Epidermal melanocyte (primary cell): ENCODE data around the gene CNTNAP5.

Source experiments
- DNase-seq: peaks from one replicate; pipeline ENCODE4 v3.0.0; 2011; ENCODE audit warnings: low spot score; ENCODE audit not compliant: insufficient read length

The CNTNAP5 gene

GRCh38 chr2:124607679-124608078 is 582.6 kb downstream of the CNTNAP5 start:
- no peak for DNase-seq

GRCh38 chr2:124609667-124610066 is 584.6 kb downstream of the CNTNAP5 start:
- no peak for DNase-seq

- no peak for DNase-seq
Observed at GRCh38 chr2:124610141-124610540, 585.1 kb downstream of the CNTNAP5 start.

GRCh38 chr2:124610866-124611265 is 585.8 kb downstream of the CNTNAP5 start:
- no peak for DNase-seq

- DNase-seq, result no peak
Observed at GRCh38 chr2:124623560-124623959, 598.5 kb downstream of the CNTNAP5 start.

DNA sequence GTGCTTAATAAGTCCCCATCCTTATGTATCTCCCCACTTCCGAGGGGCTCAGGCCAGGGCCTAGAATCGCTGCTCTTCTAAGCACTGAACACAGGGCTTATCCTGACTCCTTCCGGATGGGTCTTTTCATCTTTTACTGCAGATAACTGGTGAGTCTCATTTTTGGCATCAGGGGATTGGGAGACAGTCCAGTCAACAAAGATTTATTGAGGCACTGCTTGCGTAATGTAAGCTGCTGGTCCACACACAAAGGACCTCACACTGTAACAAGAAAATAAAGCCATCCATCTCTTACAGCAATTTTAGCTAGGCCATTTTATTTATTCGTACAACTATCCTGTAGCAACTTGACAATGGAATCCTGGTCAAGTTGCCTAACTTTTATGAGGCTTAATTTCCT is 600.5 kb downstream of the CNTNAP5 start:
- DNase-seq, result no peak

- DNase-seq, result no peak
Observed at GRCh38 chr2:124626993-124627392, 601.9 kb downstream of the CNTNAP5 start.

- DNase-seq, result no peak
Observed at GRCh38 chr2:124633812-124634211, 608.7 kb downstream of the CNTNAP5 start.

DNA sequence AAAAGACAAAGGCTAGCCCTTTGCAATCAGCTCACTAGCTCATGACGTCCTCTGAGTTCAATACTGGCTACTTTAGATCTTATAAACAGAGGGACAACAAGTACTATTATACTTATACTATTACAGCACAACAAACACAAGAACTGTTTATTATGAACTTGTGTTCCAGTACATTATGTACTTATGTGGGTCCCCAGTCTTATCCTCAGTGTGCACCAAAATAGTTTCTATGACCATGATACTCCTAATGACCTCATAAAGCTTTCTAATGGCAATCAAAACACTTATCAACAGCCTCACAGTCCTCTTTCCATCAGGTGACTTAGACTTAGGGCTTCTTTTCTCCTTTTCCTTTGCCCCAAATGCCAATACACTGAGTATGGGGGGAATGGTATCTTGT is 614.4 kb downstream of the CNTNAP5 start:
- no peak for DNase-seq

- DNase-seq, result no peak
Observed at GRCh38 chr2:124640221-124640750, 615.2 kb downstream of the CNTNAP5 start.

- no peak for DNase-seq
Observed at GRCh38 chr2:124646166-124646815, 621.2 kb downstream of the CNTNAP5 start.

DNA sequence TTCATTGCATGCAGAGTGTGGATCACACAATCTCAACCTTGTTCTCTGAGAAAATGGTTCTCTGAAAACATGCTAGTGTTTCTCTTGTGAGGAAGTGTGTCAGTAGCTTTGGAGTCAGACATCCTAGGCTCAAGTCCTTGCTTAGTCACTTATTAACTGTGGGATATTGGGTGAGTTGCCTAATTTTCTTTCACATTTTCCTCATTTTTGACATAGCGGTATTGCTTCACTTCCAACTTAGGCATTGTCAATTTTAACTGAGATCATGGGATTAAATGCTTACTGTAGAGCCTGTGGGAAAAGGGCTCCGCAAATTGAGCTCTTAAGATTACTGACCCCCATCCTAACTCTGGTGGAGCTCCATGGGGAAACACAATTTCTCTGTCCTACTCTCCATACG is 622.2 kb downstream of the CNTNAP5 start:
- no peak for DNase-seq

DNA sequence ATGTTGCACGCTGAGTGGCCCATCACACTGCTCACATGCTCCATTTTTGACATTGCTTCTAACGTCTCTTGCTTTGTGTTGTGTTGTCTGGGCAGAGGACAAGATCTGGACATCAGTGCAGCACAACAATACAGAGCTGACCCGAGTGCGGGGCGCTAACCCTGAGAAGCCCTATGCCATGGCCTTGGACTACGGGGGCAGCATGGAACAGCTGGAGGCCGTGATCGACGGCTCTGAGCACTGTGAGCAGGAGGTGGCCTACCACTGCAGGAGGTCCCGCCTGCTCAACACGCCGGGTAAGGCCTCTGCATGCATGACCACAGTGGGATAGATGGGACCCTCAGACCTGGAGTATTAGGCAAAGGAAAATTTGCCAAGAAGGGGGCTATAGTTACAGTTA is 622.6 kb downstream of the CNTNAP5 start:
- no peak for DNase-seq

- no peak for DNase-seq
Observed at GRCh38 chr2:124649001-124649400, 623.9 kb downstream of the CNTNAP5 start.

DNA sequence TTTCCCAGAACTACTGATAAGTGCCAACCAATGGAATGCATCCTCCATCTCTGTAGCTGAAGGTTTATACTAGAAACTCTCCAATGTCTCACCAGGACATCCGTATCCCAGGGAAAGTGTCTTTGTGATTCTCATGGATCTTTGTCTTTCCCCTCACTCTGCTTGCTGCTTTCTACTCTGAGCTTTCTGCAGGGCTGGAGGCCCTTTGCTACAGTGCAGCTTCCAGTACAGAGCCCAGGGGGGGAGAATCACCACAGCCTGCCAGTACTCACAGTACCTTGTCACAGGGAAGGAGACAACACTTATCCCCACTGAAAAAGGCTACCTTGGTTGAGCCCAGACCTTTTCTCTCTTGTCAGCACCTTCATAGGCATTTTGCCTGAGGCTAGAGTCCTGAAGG is 627.0 kb downstream of the CNTNAP5 start:
- DNase-seq, result no peak

- DNase-seq, result no peak
Observed at GRCh38 chr2:124658373-124658772, 633.3 kb downstream of the CNTNAP5 start.

GRCh38 chr2:124661558-124661957 is 636.5 kb downstream of the CNTNAP5 start:
- DNase-seq, result no peak

DNA sequence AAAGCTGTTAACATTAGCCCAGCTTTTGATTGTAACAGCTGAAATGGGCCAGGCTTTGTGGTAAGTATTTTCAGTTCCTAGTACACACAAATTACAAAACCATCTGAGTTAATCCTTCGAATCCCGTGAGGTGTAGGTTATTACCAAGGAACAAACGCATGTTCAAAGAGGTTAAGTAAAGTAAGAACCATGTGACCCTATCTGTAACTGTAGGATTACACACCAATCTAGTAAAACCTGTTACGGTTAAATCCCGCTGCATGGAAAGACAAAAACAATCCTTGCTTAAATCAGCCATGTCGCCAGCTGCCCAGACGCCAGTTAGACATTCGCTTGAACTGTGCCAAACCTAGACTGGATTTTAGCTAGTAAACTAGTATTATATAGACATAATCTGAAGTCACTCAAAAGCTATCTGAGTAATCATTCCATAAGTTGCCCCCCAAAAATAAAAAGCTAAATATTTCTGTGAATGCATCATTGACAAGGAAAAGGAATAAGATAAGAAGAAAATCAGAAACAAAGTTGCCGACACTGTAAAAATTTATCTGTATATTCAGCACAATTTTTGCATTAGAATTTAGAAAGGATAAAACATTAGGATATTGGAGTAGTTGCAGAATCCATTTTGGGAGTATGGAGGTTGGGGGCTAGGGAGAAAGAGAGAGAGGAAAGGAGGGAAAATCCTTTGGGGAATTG is 638.0 kb downstream of the CNTNAP5 start:
- no peak for DNase-seq

DNA sequence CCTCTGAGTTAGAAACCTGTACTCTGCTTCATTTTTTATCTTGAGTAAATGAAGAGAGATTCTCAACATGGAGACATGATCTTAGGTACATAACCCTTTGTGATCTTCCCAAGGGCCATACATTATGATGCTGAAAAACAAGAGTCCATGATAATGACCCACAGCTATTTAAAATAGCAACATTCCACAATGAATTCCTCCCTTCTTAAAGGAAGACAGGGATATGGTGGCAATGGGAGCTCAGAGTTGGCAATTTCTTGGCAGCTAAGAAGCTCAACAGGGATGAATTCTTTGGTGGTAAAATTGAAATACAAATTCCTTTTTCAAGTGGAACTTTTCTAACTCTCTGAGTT is 638.5 kb downstream of the CNTNAP5 start:
- no peak for DNase-seq

DNA sequence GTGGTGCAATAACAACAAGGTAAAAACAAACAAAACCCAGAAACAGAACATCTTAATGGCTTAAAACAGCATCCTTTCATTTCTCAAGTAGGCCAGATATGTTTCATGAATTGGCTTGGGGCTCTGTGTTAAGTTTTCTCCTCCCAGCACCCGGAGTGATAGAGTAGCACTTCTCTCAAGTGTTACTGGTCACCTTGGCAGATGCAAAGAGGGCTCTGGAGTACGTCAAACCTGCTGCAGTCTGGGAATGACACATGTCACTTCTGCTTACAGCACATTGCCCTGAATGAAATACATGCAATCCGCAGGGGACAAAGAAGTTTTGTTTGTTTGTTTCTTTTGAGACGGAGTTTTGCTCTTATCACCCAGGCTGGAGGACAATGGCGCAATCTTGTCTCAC is 639.3 kb downstream of the CNTNAP5 start:
- DNase-seq, result no peak

- no peak for DNase-seq
Observed at GRCh38 chr2:124666976-124667375, 641.9 kb downstream of the CNTNAP5 start.

DNA sequence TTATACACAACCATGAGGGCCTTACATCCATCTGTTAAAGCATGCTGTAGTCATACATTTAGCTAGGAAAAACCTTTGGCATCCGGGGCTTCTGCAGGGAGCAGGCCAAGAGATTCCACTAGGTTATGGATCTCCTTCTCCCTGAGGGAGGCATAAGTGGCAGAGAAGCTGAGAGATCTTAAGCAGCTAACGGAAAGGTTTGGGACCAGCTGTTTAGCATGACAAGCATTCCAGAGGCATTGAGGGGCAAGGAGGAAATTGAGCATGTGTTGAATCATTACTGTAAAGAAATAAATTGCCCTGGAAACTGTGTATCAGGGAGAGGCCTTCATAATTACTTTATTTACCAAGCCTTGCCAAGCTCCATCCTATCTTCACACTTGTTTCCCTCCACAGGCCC is 643.1 kb downstream of the CNTNAP5 start:
- DNase-seq, result no peak

DNA sequence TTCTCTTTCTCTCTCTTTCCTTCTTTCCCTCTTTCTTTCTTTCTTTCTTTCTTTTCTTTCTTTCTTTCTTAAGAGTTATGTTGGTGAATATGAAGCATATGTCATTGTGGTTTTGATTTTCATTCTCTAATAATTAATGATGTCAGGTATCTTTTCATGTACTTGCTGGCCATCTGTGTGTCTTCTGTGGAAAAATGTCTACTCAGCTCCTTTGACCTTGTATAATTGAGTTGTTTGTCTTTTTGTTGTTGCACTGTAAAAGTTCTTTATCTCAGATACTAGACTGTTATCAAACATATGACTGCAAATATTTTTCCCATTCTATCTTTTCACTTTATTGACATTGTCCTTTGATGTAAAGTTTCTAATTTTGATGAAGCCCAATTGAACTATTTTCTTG is 645.1 kb downstream of the CNTNAP5 start:
- no peak for DNase-seq
